ENCODE data around the gene GPRC6A.
A peak's percentile ranks its signal among the peaks of the same experiment; 100 is the strongest.

Gene GPRC6A

DNA sequence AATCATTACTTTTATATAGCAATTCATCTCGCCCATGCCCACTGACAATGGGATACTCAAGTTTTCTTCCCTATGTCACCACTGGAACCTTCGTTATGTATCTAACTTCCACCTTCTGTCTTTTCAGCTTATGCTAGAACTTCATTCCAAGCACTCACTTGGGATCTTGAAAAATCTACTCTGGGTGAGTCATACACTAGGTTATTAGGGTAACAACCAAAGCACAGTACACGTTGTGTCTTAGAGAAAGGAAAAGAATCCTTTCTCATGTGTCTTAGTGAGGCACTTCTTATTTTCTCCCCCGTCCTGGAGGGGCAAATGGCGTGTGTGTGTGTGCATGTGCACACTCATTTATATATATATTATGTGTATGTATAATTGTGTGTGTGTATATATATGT is 45.0 kb downstream of the GPRC6A start:
- ATAC-seq, result no peak

DNA sequence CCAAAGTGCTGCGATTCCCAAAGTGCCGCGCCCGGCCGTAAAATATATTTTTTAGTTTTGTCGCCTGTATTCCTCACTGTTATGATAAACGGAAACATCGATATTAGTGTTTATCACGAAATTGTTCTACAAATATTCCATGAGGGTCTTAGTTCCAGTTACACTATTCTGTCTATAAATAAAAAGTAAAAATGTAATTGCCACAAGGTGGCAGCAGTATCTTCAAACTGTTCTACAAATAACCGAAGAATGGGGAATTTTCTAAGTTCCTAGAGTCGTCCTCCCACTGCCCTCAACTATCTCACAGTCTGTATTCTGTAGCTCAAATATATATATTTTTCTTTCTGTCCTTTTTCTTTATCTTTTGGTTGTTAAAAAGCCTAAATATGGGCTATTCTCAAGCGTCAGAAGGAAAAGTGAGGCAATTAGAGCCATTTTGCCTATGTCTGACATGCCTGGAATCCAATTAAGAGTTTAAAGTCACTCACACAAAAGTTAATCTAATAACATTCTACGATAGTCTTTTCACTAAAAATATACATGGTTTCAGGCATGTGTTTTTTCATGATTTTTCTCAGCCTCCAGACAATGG is 49.2 kb downstream of the GPRC6A start:
- no peak for ATAC-seq

DNA sequence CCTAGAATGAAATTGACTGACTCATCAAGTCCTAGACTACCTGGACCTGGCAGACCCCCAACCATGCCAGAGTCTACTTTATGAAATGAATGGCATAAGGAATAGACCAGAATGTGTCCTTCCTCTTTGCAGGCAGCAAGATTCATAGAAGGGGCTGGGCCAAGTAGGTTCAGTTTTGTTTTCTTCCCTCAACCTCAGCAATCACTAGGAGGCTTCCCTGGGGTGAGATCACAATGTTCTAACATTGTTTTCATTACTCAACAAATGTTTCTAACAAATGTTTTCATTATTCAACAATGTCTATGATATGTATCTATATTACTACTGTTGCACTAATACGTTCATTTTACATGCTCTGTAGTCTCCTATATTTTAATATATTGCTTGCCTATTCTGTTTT is 55.0 kb downstream of the GPRC6A start:
- ATAC-seq, result no peak

DNA sequence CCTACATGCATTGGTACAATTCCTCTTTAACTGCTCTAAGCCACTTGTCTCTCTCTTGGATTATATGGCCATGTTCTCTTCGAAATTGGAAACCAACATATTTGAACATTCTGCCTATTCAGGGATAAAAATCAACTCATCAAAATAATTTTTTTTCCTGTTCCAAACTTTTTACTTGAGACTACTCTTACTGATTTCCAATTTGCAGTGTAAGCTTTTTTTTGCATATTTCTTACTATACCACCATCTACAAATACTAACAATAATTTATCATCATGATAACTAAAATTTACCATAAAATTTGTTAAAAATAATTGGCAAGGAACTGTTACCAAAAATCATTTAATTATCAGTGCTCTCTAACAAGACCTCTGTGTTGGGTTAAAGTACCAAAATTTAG is 56.4 kb downstream of the GPRC6A start:
- no peak for ATAC-seq

DNA sequence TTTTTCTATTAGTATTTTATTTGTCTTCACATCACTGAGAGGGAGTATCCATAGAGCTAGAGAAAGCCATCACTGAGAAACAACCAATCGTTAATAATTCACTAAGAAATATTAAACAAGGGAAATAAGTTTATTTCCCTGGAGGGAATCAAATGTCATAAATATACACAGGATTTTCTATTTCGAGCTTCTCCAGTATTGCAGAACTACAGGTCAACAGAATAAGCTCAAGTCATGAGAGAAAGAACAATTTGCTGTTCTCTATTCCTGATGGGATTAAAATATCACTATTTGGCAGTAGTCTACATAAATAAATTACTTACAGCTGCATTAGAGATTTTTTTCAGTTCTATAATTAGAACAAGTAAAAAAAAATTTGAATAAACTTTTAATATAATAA is 61.2 kb downstream of the GPRC6A start:
- no peak for ATAC-seq

DNA sequence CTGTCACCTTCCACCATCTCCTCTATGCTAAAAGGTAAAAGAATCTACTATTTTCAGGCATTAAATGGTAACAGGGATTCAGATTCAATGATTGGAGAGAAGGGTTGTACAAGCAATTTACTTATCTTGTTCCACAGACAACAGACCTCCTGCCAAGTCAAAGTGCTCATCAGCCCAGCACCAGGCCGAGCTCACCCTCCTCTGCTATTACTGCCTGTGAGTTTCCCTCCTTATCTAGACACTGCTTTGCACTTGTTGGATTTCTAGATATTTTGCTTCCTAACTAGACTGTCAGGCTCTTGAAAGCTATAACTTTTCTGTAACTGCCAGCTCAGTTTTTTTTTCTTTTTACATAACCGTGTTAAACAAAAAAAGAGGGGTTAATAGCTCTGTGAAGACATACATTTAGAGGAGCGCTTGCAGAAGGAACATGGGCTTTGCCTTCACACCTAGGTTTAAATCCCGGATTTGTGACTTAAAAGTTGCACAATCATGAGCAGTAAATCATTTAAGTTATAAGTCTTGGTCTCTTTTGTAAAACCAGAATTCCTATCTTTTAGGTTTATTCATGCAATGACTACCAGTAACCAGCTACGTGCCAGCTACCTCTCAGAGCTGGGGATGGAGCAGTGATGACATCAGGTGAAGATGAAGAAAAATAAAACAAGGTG is 62.2 kb downstream of the GPRC6A start:
- no peak for ATAC-seq

DNA sequence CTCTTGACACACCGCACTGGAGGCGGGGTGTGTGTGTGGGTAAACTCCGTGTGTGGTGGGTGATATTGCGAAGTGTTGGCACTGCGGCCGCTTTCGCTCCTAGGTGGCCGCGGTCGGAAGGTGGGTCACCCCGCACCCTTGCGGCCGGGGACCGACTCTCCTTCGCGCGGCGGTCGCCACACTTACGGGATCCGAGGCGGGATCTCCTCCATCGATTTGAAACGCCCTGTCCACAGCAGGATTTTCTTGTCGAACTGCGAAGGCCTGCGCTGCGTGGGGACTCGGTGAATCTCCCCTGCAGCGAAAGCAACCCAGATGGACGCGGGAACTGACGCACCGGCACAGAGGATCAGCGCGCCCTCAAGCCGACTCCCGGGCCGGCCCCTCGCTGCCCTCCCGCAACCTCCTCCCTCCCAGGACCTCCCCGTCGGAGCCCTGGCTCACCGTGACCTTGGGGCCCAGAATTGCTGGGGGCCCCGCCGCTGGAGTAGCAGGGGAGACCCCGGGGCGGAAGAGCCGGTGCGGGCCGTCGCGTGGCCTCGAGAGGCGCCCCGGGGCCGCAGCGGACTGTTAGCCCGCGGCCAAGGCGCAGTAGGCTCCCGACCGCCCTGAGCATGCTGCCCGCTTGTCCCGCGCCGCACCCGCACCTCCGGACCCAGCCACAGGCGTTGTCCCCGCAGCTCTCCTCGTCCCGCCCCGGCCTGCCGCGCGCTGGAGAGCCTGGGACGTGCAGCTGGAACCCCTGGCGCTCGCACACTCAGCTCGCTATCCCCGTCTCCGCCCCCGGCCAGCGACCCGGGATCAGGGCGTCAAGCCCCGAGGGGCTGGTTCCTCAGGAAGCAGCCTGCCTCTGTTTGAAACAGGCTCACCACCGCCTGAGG is 63.7 kb downstream of the GPRC6A start, which contains the start of gene FAM162B:
Gene FAM162B, minus strand, starts transcription at position 759 of the 881 bp plus-strand sequence. Its CDS starts 143 bp downstream, at position 616.
- peak; percentile 13 to 33 for ATAC-seq

DNA sequence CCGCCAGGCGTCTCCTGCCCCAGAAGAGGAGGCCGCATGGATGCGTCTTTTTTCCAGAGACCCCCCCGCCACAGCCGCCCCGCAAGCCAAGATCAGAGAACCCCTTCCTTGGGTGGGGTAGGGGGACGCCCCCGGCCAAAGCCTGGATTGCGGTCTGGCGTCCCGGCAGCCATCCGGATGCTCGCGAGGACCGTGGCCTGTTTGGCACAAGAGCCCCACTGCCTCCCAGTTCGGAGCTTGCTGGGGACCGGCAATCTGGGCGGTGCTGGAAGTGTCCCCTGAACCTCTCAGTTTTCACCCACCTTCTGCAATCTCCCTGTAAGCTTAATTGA is 64.3 kb downstream of the GPRC6A start:
- no peak for ATAC-seq

DNA sequence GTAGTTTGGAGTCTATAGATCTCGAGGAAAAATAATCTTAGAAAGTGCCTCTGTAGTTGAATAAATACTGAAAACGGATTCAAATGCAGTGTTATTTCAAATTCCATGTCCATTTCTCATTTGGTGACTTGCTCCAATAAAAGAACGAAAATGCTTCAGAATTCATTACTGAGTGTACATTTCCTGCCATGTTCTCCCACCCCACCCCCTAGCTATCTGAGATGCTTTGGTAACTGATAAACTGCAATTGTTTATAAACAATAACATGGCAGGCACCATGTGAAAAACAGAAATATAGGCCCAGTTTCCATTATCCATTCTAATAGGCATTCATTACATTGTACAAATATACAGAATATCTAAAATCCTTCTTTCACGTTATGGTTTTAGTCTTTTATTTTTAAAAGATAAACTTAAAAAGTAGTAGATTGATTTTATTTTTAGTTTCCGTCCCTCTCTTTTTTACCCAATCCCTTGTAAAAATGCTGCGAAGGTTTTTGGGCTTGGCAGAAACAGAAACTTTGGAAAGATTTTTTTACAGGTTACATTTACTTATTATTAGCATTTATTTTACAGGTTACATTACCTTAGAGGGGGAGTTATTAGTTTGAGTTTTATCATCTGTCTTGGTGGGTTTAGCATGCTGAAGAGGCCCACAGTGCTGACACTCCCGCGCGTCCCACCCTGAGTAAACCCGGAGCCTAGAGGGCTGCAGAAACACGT is 64.8 kb downstream of the GPRC6A start:
- ATAC-seq, result no peak

DNA sequence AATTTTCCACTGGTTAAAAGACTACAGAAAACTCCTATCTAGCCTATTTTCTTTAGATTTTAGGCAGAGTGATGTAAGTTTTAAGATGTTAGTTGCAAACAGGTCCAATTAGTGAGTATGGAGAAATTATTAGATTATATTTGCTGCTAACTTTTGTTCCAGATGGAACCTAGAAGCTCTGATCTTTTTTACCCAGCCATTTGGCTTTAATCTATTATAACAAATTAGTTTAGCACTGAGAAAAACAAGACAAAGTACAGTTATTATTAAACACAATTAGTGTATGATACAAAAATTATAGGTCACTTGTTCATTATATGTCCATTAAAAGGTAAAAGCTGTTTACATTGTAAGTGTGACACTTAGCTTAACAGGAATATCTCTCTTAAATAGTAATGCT is 65.8 kb downstream of the GPRC6A start:
- no peak for ATAC-seq

DNA sequence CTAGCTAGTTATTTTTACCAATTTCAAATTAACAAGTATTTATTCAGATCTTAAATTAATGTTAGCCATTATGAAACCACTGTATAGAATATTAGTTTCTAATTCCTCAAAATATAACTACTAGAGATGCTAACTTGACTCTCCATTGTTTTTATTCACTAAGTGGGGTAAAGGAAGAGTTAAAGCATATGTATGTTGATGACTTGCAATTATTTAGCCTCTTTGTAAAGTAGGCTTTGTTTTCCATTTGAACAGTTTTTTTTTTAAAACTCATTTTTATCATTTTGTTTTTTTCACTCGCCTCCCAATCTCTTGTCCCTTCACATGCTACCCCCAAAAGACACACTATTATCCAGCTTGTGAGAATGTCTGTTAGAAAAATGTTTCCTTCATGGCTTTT is 66.6 kb downstream of the GPRC6A start:
- no peak for ATAC-seq

DNA sequence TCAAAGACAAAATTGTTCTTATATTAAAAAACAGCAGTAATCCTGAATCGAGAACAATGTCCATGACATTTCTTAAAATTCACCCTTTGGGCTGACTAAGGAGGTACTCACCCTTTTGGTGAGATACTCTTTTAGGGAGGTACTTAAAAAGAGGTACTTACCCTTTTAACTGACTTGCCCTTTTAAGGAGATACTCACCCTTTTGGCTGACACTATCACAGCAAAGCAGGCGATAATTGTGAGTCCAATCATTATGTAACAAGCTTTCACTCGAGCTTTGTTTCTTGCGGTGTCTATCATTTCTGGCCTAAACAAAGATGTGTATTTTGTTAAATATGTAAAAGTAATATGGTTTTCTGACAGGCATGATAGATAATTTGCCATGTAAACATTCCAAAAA is 67.1 kb downstream of the GPRC6A start:
- no peak for ATAC-seq

DNA sequence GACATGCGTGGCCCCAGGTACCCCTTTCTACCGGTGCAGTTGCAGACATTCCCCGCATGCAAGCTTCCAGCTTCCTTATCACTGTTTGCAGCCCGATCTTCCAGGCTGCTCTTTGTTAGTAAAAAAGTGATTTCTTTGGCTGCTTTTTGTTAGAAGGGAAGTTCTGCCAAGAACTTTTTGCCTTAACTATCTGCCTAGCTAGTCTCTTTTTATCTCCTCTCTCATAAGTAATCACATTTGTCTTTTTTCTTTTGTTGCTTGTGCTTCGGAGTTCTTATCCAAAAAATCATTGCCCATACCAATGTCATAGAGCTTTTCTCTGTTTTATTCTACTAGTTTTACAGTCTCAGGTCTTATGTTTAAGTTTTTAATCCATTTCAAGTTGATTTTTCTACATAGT is 83.7 kb downstream of the GPRC6A start:
- no peak for ATAC-seq

Measured in activated CD4-positive, CD25-positive, alpha-beta regulatory T cell treated with anti-CD3 and anti-CD28 coated beads, Interleukin-2, amount 50 U/mL, for 24 hours (primary cell).